Nephron progenitor cell (in vitro differentiated cells): ENCODE results near the gene MRPS7.

Source experiments
- DNase-seq: peaks from one replicate; pipeline ENCODE4 v3.0.0; 2021
- H3K27ac Mint-ChIP-seq: 2 replicates; pipeline ENCODE4 v1.8.0; 2021; ENCODE audit warnings: mild to moderate bottlenecking, moderate library complexity, mixed read lengths
- H3K27me3 Mint-ChIP-seq: 2 replicates; pipeline ENCODE4 v1.8.0; 2021; ENCODE audit warnings: mild to moderate bottlenecking, low read depth, mixed read lengths; ENCODE audit not compliant: poor library complexity
- H3K36me3 Mint-ChIP-seq: 2 replicates; pipeline ENCODE4 v1.8.0; 2021; ENCODE audit warnings: low read depth, mixed read lengths
- H3K4me1 Mint-ChIP-seq: 2 replicates; pipeline ENCODE4 v1.8.0; 2021; ENCODE audit warnings: mixed read lengths
- H3K4me3 Mint-ChIP-seq: 2 replicates; pipeline ENCODE4 v1.8.0; 2021; ENCODE audit warnings: mild to moderate bottlenecking, moderate library complexity, mixed read lengths
- H3K9me3 Mint-ChIP-seq: 2 replicates; pipeline ENCODE4 v1.8.0; 2021; ENCODE audit warnings: mild to moderate bottlenecking, moderate library complexity, mixed read lengths
- TF ChIP-seq, protein P1 (sequence below): fragments of 200-600 bp; sonication (generic); IDR thresholded peaks from 2 replicates; pipeline ENCODE4 v1.5.0; 2021; ENCODE audit warnings: antibody characterized with exemption

Gene MRPS7

DNA sequence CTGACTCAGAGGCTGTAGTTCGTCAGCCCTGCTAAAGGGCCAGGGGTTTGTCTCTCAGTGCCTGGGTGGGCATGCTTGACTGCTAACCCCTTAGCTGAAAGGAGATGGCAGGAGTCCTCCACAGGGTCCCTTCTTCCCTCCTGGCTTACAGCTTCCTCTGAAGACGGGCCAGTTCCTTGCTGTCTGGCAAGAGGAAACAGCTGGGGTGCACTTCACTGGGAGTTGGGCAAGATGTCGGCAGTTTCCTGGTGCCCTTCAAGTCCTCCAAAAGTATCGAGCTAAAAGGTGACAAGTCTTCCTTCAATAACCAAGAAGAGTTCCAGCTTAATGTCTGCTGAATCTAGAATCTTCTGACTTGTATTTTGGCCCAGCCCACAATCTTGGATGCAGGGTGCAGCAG is 32.8 kb upstream of the MRPS7 start:
- DNase-seq, result no peak
- peaks cover 68% of the 10 kb centered on the region for H3K36me3 Mint-ChIP-seq

DNA sequence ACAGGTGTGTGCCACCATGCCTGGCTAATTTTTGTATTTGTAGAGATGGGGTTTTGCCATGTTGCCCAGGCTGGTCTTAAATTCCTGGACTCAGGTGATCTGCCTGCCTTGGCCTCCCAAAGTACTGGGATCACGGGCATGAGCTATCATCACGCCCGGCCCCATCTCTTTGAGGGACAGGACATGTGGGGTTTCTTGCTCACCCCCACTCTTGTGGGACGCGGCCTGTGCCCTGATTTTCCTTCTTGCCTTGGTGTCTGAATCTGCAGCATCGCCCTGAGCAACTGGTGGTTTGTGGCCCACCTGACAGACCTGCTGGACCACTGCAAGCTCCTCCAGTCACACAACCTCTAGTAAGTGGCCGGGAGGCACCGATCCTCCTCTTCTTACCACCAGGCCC is 30.6 kb upstream of the MRPS7 start:
- Mint-ChIP-seq H3K9me3 (no peaks in the 10 kb centered on the region), H3K27ac (no peak overlapping the region), H3K4me3 (no peak overlapping the region), H3K27me3 (no peaks in the 10 kb centered on the region), H3K4me1 (no peaks in the 10 kb centered on the region), H3K36me3 (peaks cover 64% of the 10 kb centered on the region)
- no peak for DNase-seq
- TF ChIP-seq, protein P1, sequence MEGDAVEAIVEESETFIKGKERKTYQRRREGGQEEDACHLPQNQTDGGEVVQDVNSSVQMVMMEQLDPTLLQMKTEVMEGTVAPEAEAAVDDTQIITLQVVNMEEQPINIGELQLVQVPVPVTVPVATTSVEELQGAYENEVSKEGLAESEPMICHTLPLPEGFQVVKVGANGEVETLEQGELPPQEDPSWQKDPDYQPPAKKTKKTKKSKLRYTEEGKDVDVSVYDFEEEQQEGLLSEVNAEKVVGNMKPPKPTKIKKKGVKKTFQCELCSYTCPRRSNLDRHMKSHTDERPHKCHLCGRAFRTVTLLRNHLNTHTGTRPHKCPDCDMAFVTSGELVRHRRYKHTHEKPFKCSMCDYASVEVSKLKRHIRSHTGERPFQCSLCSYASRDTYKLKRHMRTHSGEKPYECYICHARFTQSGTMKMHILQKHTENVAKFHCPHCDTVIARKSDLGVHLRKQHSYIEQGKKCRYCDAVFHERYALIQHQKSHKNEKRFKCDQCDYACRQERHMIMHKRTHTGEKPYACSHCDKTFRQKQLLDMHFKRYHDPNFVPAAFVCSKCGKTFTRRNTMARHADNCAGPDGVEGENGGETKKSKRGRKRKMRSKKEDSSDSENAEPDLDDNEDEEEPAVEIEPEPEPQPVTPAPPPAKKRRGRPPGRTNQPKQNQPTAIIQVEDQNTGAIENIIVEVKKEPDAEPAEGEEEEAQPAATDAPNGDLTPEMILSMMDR, result no peak

More for the DNA sequence above, 32.8 kb upstream of the MRPS7 start:
- Mint-ChIP-seq H3K27ac (no peak overlapping the region), H3K27me3 (no peaks in the 10 kb centered on the region), H3K4me3 (no peak overlapping the region), H3K4me1 (no peaks in the 10 kb centered on the region), H3K9me3 (no peaks in the 10 kb centered on the region)
- TF ChIP-seq, protein P1, result no peak

DNA sequence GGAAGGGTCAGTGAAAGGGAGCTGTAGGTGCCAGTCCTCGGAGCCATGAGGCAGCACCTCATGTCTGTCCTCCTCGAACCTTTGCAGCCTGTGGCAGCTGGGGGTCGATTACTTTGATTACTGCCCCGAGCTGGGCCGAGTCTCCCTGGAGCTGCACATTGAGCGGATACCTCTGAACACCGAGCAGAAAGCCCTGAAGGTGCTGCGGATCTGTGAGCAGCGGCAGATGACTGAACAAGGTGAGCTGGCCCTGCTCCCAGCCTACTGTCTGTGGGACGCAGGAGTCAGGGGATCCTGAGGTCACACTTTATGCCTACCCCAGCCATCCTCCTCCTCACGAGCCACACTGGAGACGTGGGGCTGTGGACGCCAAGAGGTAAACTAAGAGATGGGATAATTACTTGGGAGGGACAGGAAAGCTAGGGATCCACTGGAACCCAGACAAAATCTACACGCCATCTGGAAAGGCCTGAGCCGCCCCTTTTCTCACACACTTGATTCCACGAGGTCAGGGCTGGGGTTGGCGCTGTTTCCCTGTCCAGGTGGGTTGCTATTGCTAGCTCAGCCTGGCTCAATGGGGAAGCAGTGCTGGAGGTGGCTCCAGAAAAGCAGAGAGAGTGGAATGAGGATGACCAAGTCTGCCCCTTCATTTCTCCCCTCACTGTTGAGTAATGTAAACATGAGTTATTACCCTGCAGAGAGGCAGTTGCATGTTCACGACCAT is 29.8 kb upstream of the MRPS7 start:
- TF ChIP-seq, protein P1, result no peak
- Mint-ChIP-seq H3K27ac (no peak overlapping the region), H3K9me3 (no peaks in the 10 kb centered on the region), H3K36me3 (peaks cover 60% of the 10 kb centered on the region), H3K4me1 (no peaks in the 10 kb centered on the region), H3K4me3 (no peak overlapping the region), H3K27me3 (no peaks in the 10 kb centered on the region)
- DNase-seq, result no peak

DNA sequence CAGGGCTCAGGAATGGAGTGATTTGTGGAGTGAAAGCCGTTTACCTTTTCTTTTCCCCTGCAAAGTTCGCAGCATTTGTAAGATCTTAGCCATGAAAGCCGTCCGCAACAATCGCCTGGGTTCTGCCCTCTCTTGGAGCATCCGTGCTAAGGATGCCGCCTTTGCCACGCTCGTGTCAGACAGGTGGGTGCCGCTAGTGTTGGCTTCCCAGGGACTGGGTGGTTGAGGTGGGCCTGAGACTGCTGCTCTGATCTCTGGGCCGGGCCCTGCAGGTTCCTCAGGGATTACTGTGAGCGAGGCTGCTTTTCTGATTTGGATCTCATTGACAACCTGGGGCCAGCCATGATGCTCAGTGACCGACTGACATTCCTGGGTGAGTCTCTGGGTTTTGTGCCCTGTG is 28.9 kb upstream of the MRPS7 start:
- Mint-ChIP-seq H3K9me3 (no peaks in the 10 kb centered on the region), H3K4me3 (no peak overlapping the region), H3K36me3 (peaks cover 65% of the 10 kb centered on the region), H3K27ac (peak overlapping the region; percentile 37), H3K4me1 (no peaks in the 10 kb centered on the region), H3K27me3 (no peaks in the 10 kb centered on the region)
- no peak for DNase-seq
- TF ChIP-seq, protein P1, result no peak

DNA sequence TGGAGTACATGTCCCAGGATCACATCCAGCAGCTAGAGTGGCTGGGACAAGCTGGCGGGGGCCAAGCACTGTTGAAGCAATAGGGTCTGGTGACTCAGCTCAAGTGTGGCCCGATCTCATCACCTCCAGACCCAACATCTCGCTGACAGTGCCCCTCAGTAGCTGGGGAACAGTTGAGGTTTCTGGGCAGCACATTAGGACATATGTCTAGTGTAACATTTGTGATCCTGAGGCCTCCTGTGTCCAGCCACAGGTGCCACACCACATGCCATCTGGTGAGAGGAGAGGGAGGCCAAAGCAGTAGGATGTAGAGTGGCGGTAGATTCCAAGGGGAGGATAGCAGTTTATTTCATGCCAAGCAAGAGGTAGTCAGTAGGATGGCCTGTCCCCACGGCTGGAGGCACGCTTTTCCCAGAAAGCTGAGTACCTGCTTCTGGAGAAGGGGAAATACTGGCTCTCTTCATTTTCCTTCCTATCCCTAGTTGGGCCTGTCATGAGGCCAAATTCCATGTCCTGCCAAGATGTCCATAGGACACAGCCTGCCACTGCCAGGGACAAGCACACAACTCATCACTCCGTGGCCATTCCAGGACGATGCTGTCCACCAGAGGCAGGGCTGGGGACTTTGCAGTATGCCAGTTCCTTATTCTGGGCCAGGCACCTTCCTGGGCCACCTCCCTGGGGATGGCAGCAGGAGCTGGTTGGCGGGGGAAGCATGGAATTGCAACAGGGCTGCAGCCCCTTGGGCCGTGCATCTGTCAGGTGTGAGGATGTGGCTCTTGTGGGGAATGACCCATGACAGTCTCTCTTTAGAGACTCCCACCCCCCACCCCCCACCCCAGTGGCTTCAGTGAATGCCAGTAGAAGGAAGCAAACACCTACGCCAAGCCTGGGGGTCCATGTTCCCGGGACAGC is 24.3 kb upstream of the MRPS7 start:
- H3K27ac Mint-ChIP-seq, result peak overlapping the region; percentile 45
- peaks cover 49% of the 10 kb centered on the region for H3K36me3 Mint-ChIP-seq
- DNase-seq, result no peak
- no peaks in the 10 kb centered on the region for H3K27me3 Mint-ChIP-seq
- TF ChIP-seq, protein P1, result no peak
- no peak overlapping the region for H3K4me3 Mint-ChIP-seq
- H3K9me3 Mint-ChIP-seq, result no peaks in the 10 kb centered on the region
- peaks cover 15% of the 10 kb centered on the region for H3K4me1 Mint-ChIP-seq
